IMR-90 (cell line): ENCODE results near the gene UGT1A4. TPM values are rescaled to one million over a fixed set of nuclear protein-coding genes. Genes with fewer than 3 reads are reported as not detected.

Experiments
- ATAC-seq: fragments of 200-7000 bp; cut with Tn5 transposase; 2 replicates; pipeline ENCODE4 v1.9.1; 2020; ENCODE audit warnings: low read depth, mild to moderate bottlenecking, moderate library complexity
- BruUV-seq: library from RNA; stranded (reverse); fragments of 400-500 nt; replicated peaks from 2 replicates; lab custom pipeline; 2021; lab: Mats Ljungman, UMichigan
- CTCF ChIA-PET: fragments of 300-600 bp; formaldehyde crosslinking; extraction: SDS; loops from one replicate; lab custom pipeline; 2021; ENCODE audit warnings: antibody characterized with exemption; lab: Yijun Ruan, JAX
- POLR2A ChIA-PET: fragments of 300-600 bp; sonication (Branson Sonifier 250); formaldehyde crosslinking; loops from one replicate; lab custom pipeline; 2022; ENCODE audit warnings: antibody characterized with exemption; ENCODE audit not compliant: unreplicated experiment; lab: Charles Lee
- DNase-seq: peaks from one replicate; pipeline ENCODE4 v3.0.0; 2013
- H2AFZ ChIP-seq: replicated peaks from 2 replicates; pipeline ENCODE3; 2013; ENCODE audit warnings: low read length, mild to moderate bottlenecking; ENCODE audit not compliant: poor library complexity
- H2AK5ac ChIP-seq: 2 replicates; pipeline ENCODE4 v1.6.1; 2013; ENCODE audit warnings: low read depth, low read length, inconsistent platforms
- H2AK9ac ChIP-seq: replicated peaks from 2 replicates; pipeline ENCODE3; 2013; ENCODE audit warnings: mild to moderate bottlenecking, low read depth, low read length, moderate library complexity; ENCODE audit not compliant: poor library complexity
- H2BK120ac ChIP-seq: 2 replicates; pipeline ENCODE4 v1.6.1; 2013; ENCODE audit warnings: low read depth, low read length, inconsistent platforms
- H2BK15ac ChIP-seq: 3 replicates; pipeline ENCODE4 v1.6.1; 2013; ENCODE audit warnings: low read depth, low read length, inconsistent platforms
- H2BK20ac ChIP-seq: 2 replicates; pipeline ENCODE4 v1.6.1; 2013; ENCODE audit warnings: low read depth, mild to moderate bottlenecking, inconsistent platforms, low read length, moderate library complexity
- H2BK5ac ChIP-seq: 2 replicates; pipeline ENCODE4 v1.6.1; 2013; ENCODE audit warnings: mild to moderate bottlenecking, low read depth, low read length, inconsistent platforms; ENCODE audit not compliant: poor library complexity, severe bottlenecking
- H3K14ac ChIP-seq: replicated peaks from 2 replicates; pipeline ENCODE4 v1.6.1; 2013; ENCODE audit warnings: low read depth, low read length, inconsistent platforms
- H3K18ac ChIP-seq: 2 replicates; pipeline ENCODE4 v1.6.1; 2013; ENCODE audit warnings: low read depth, low read length, control low read depth
- H3K23ac ChIP-seq: 2 replicates; pipeline ENCODE4 v1.6.1; 2013; ENCODE audit warnings: low read depth, low read length, inconsistent platforms
- H3K27ac ChIP-seq: 2 replicates; pipeline ENCODE4 v1.5.1; 2013; ENCODE audit warnings: mild to moderate bottlenecking, control low read depth, low read length; ENCODE audit not compliant: insufficient read depth
- H3K27me3 ChIP-seq: 2 replicates; pipeline ENCODE4 v1.6.1; 2013; ENCODE audit warnings: low read length; ENCODE audit not compliant: control insufficient read depth, insufficient read depth
- H3K36me3 ChIP-seq: 2 replicates; pipeline ENCODE4 v1.6.1; 2013; ENCODE audit warnings: low read length, mixed read lengths; ENCODE audit not compliant: control insufficient read depth, insufficient read depth
- H3K4ac ChIP-seq: 2 replicates; pipeline ENCODE4 v1.6.1; 2013; ENCODE audit warnings: low read depth, low read length, inconsistent platforms
- H3K4me1 ChIP-seq: 2 replicates; pipeline ENCODE4 v1.6.1; 2013; ENCODE audit warnings: low read length, mixed read lengths; ENCODE audit not compliant: control insufficient read depth, insufficient read depth
- H3K4me2 ChIP-seq: 2 replicates; pipeline ENCODE4 v1.6.1; 2013; ENCODE audit warnings: low read depth, mild to moderate bottlenecking, control low read depth, low read length, moderate library complexity
- H3K4me3 ChIP-seq: 2 replicates; pipeline ENCODE4 v1.5.1; 2013; ENCODE audit warnings: low read depth, mild to moderate bottlenecking, control low read depth, low read length, moderate library complexity; ENCODE audit not compliant: insufficient read depth
- H3K56ac ChIP-seq: 2 replicates; pipeline ENCODE4 v1.6.1; 2013; ENCODE audit warnings: low read length, inconsistent platforms; ENCODE audit not compliant: insufficient read depth; ENCODE audit errors: extremely low read depth
- H3K79me1 ChIP-seq, 2 experiments: 2 replicates each; pipeline ENCODE4 v1.6.1; 2013; ENCODE audit warnings: low read length in 2 of 2, inconsistent platforms in 1 of 2, low read depth in 1 of 2
- H3K9ac ChIP-seq: 2 replicates; pipeline ENCODE4 v1.6.1; 2013; ENCODE audit warnings: low read depth, low read length, control low read depth
- H3K9me1 ChIP-seq: 2 replicates; pipeline ENCODE4 v1.6.1; 2013; ENCODE audit warnings: low read length, inconsistent platforms; ENCODE audit not compliant: insufficient read depth
- H3K9me3 ChIP-seq: 2 replicates; pipeline ENCODE4 v1.6.1; 2013; ENCODE audit warnings: low read length; ENCODE audit not compliant: control insufficient read depth, insufficient read depth
- H4K20me1 ChIP-seq: 2 replicates; pipeline ENCODE4 v1.6.1; 2013; ENCODE audit warnings: low read length, inconsistent platforms; ENCODE audit not compliant: insufficient read depth
- H4K5ac ChIP-seq: 2 replicates; pipeline ENCODE4 v1.6.1; 2013; ENCODE audit warnings: mild to moderate bottlenecking, low read depth, low read length, control low read depth
- H4K8ac ChIP-seq, 2 experiments: 2 replicates each; pipeline ENCODE4 v1.6.1; 2013; ENCODE audit warnings: low read depth in 2 of 2, low read length in 2 of 2, control low read depth in 1 of 2, inconsistent platforms in 1 of 2
- H4K91ac ChIP-seq: 2 replicates; pipeline ENCODE4 v1.6.1; 2013; ENCODE audit warnings: low read depth, low read length, inconsistent platforms; ENCODE audit not compliant: insufficient read depth
- BHLHE40 ChIP-seq: fragments of 150-350 bp; IDR thresholded peaks from 2 replicates; pipeline ENCODE4 v1.6.1; 2016; ENCODE audit warnings: mild to moderate bottlenecking, low read depth, low read length
- CHD1 ChIP-seq: IDR thresholded peaks from 2 replicates; pipeline ENCODE4 v1.6.1; 2012; ENCODE audit warnings: low read depth, low read length, improper control_type of control experiment
- FOS ChIP-seq: fragments of 150-350 bp; IDR thresholded peaks from 2 replicates; pipeline ENCODE4 v1.6.1; 2016; ENCODE audit warnings: low read depth, low read length
- MAFK ChIP-seq: IDR thresholded peaks from 2 replicates; pipeline ENCODE4 v1.6.1; 2012; ENCODE audit warnings: low read depth, low read length, improper control_type of control experiment
- MAZ ChIP-seq: IDR thresholded peaks from 2 replicates; pipeline ENCODE4 v1.6.1; 2012; ENCODE audit warnings: low read depth, mild to moderate bottlenecking, low read length, improper control_type of control experiment, moderate library complexity, borderline replicate concordance
- NFE2L2 ChIP-seq: fragments of 150-350 bp; IDR thresholded peaks from 2 replicates; pipeline ENCODE4 v1.6.1; 2016; ENCODE audit warnings: low read depth, mild to moderate bottlenecking, low read length
- WGBS, 2 experiments: methylation state at CpG; one replicate each; pipeline versions ENCODE4 v1.1.5 to v1.1.7; 2013; ENCODE audit warnings: missing lambda C conversion rate in 2 of 2; ENCODE audit not compliant: insufficient read length in 1 of 2; ENCODE audit errors: extremely low coverage in 2 of 2; 5-methylcytosine and 5-hydroxymethylcytosine counted together
- dilution Hi-C: fragments of 300-500 bp; cut with HindIII; formaldehyde crosslinking; loops from one replicate; pipeline ENCODE4 v1.14.3; 2018; ENCODE audit warnings: low sequenced_read_pairs; ENCODE audit not compliant: unreplicated experiment
- in situ Hi-C: fragments of 300-500 bp; cut with MboI; formaldehyde crosslinking; loops from 3 replicates; pipeline ENCODE4 v1.14.3; 2019; ENCODE audit warnings: low sequenced_read_pairs, inconsistent platforms, mixed read lengths
- intact Hi-C: fragments of 100-400 bp; cut with micrococcal nuclease; formaldehyde crosslinking; loops from 2 replicates; pipeline ENCODE4 v1.10.0; 2022
- polyA plus RNA-seq, 3 experiments: library from polyadenylated mRNA; depleted of rRNA; stranded (reverse); fragments of >200 nt; gene quantifications; 2 replicates each; pipeline ENCODE4 v1.2.3, GENCODE V29; 2012; ENCODE audit warnings: low replicate concordance in 1 of 3
- total RNA-seq: library from RNA; depleted of rRNA; stranded (reverse); fragments of >200 nt; gene quantifications from 2 replicates; pipeline ENCODE4 v1.2.3, GENCODE V29; 2012
- TF ChIP-seq, protein P1 (sequence below): conservative IDR thresholded peaks from 2 replicates; pipeline ENCODE4 v1.5.1; 2012; ENCODE audit warnings: mild to moderate bottlenecking, low read depth, low read length, improper control_type of control experiment

The UGT1A4 gene
- total and polyA plus RNA-seq, 2 of the 4 experiments (the other 2 are of a cell fraction): not detected

GRCh38 chr2:233740870-233741269, 22.3 kb downstream of the UGT1A4 start:
- TF ChIP-seq NFE2L2: no peak
- TF ChIP-seq, protein P1, sequence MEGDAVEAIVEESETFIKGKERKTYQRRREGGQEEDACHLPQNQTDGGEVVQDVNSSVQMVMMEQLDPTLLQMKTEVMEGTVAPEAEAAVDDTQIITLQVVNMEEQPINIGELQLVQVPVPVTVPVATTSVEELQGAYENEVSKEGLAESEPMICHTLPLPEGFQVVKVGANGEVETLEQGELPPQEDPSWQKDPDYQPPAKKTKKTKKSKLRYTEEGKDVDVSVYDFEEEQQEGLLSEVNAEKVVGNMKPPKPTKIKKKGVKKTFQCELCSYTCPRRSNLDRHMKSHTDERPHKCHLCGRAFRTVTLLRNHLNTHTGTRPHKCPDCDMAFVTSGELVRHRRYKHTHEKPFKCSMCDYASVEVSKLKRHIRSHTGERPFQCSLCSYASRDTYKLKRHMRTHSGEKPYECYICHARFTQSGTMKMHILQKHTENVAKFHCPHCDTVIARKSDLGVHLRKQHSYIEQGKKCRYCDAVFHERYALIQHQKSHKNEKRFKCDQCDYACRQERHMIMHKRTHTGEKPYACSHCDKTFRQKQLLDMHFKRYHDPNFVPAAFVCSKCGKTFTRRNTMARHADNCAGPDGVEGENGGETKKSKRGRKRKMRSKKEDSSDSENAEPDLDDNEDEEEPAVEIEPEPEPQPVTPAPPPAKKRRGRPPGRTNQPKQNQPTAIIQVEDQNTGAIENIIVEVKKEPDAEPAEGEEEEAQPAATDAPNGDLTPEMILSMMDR: no peak
- TF ChIP-seq CHD1: no peak
- no peak for TF ChIP-seq MAZ
- TF ChIP-seq MAFK: no peak
- TF ChIP-seq BHLHE40: no peak
- TF ChIP-seq FOS: no peak
- no TSS peak for BruUV-seq
- ATAC-seq: no peak

More at GRCh38 chr2:233740870-233741269, 22.3 kb downstream of the UGT1A4 start:
- Histone ChIP-seq H3K23ac (no peak overlapping the region), H3K36me3 (no peaks in the 10 kb centered on the region), H2BK15ac (no peak overlapping the region), H2AK9ac (no peak overlapping the region), H4K5ac (no peak overlapping the region), H3K4me3 (no peak overlapping the region), H2BK20ac (no peak overlapping the region), H3K9me1 (no peaks in the 10 kb centered on the region), H3K27ac (no peak overlapping the region), H2BK120ac (no peak overlapping the region), H3K9ac (no peak overlapping the region), H3K27me3 (no peaks in the 10 kb centered on the region; the same call in 1 of the 2 replicates), H2AK5ac (no peak overlapping the region), H4K20me1 (no peaks in the 10 kb centered on the region), H3K18ac (no peak overlapping the region), H3K14ac (no peak overlapping the region), H3K4me2 (no peak overlapping the region), H2BK5ac (no peak overlapping the region), H3K4me1 (no peaks in the 10 kb centered on the region), H3K79me1 (no peaks in the 10 kb centered on the region), H4K8ac (no peak overlapping the region), H3K56ac (no peak overlapping the region), H3K9me3 (no peaks in the 10 kb centered on the region), H2AFZ (no peak overlapping the region), H4K91ac (no peak overlapping the region), H3K4ac (no peak overlapping the region)
- intact Hi-C loops (no loop called here), in situ Hi-C loops (no loop called here), dilution Hi-C loops (no loop called here)
- POLR2A ChIA-PET: no interaction called here
- DNase-seq: no peak
- CTCF ChIA-PET: no interaction called here
- no CpG with 5 or more reads among the region's 2 CpGs for WGBS, 2 experiments
